HG02763 (cell line): ENCODE data around the gene COX4I2.

Experiments used
- ATAC-seq: cut with Tn5 transposase; IDR thresholded peaks from one replicate; pipeline ENCODE4 v1.9.1; 2021; ENCODE audit warnings: mild to moderate bottlenecking, moderate library complexity; ENCODE audit not compliant: unreplicated experiment

Gene COX4I2

GRCh38 chr20:31674895-31675827 is 37.4 kb downstream of the COX4I2 start:
- ATAC-seq: peak; percentile 62

- ATAC-seq: no peak
Observed at GRCh38 chr20:31675828-31676608, 38.3 kb downstream of the COX4I2 start.

- no peak for ATAC-seq
Observed at GRCh38 chr20:31676609-31676989, 38.9 kb downstream of the COX4I2 start.

- ATAC-seq: no peak
Observed at GRCh38 chr20:31677553-31678260, 40.0 kb downstream of the COX4I2 start.

GRCh38 chr20:31678389-31679356 is 41.0 kb downstream of the COX4I2 start:
- no peak for ATAC-seq

GRCh38 chr20:31679357-31680285 is 41.9 kb downstream of the COX4I2 start:
- ATAC-seq: no peak

- no peak for ATAC-seq
Observed at GRCh38 chr20:31680286-31681127, 42.8 kb downstream of the COX4I2 start.

GRCh38 chr20:31681128-31681727 is 43.5 kb downstream of the COX4I2 start:
- no peak for ATAC-seq

GRCh38 chr20:31681769-31682168 is 44.1 kb downstream of the COX4I2 start:
- no peak for ATAC-seq

GRCh38 chr20:31682352-31682751 is 44.6 kb downstream of the COX4I2 start:
- ATAC-seq: no peak

- ATAC-seq: no peak
Observed at GRCh38 chr20:31682927-31683326, 45.2 kb downstream of the COX4I2 start.

GRCh38 chr20:31684153-31685015 is 46.7 kb downstream of the COX4I2 start:
- ATAC-seq: peak; percentile 41

- no peak for ATAC-seq
Observed at GRCh38 chr20:31685853-31686643, 48.3 kb downstream of the COX4I2 start.

- no peak for ATAC-seq
Observed at GRCh38 chr20:31687777-31688176, 50.1 kb downstream of the COX4I2 start.

GRCh38 chr20:31689141-31689540 is 51.4 kb downstream of the COX4I2 start:
- ATAC-seq: no peak

- no peak for ATAC-seq
Observed at GRCh38 chr20:31690124-31690666, 52.5 kb downstream of the COX4I2 start.
